HG03196 (cell line): ENCODE measurements around the gene OGDHL.

Experiments used
- ATAC-seq: cut with Tn5 transposase; IDR thresholded peaks from one replicate; pipeline ENCODE4 v1.9.1; 2021; ENCODE audit not compliant: unreplicated experiment

Gene OGDHL

GRCh38 chr10:49691588-49691987, 70.5 kb downstream of the OGDHL start:
- no peak for ATAC-seq

GRCh38 chr10:49690698-49691356, 71.3 kb downstream of the OGDHL start:
- ATAC-seq = no peak

- no peak for ATAC-seq
Observed at GRCh38 chr10:49689882-49690510, 72.1 kb downstream of the OGDHL start.

GRCh38 chr10:49688920-49689319, 73.2 kb downstream of the OGDHL start:
- no peak for ATAC-seq

GRCh38 chr10:49688261-49688846, 73.8 kb downstream of the OGDHL start:
- no peak for ATAC-seq

- no peak for ATAC-seq
Observed at GRCh38 chr10:49686651-49687050, 75.5 kb downstream of the OGDHL start.
